HUDEP-2 (cell line): ENCODE results near the gene TPO.
"Not testable (repeated sequence)": the region's sequence is repeated elsewhere in the genome, so short reads cannot be mapped to it uniquely, and the experiment has no call there.

Experiments used
- DNase-seq, 76 experiments: peaks; one replicate each; lab custom pipeline; 2025; ENCODE audit not compliant: unreplicated experiment in 76 of 76; lab: John Stamatoyannopoulos, UW

TPO gene

GRCh38 chr2:1571477-1572417 lies 158.5 kb downstream of the TPO start:
- no peak for DNase-seq

DNA sequence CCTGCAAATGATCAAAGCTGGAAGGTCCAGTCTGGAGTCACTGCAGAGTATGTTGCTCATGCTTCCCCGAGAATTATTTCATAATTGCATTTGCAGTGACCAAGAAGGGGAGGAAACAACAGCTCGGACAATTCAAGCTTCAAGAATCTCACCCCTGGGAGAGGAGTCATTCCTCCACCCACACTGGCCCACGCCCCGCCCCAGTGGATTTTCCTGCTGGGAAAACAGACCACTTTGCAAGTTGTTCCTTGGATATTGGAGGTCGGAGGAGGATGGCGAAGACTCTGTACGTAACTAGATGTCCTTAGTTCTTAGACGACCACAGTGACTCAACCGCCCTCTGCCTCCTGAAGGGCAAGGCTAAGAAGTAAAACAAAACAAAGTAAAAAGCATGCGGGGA lies 159.4 kb downstream of the TPO start:
- DNase-seq = no peak

DNA sequence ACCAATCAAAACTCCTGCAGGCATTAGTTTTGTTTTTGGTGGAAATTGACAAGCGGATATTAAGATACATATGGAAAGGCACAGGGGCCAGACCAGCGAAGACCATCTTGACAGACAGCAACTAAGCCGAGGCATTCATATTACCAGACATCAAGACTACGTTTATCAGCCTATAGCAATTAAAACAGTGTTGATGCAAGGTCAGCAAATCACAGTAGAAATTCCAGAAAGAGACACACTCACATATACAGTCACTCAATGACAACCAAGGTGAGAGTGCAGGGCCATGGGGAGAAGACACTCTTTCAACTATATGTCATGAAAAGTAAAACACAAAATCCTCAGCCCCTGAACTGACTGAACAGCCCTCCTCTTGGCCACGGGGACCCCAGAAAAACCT lies 164.6 kb downstream of the TPO start:
- no peak for DNase-seq

DNA sequence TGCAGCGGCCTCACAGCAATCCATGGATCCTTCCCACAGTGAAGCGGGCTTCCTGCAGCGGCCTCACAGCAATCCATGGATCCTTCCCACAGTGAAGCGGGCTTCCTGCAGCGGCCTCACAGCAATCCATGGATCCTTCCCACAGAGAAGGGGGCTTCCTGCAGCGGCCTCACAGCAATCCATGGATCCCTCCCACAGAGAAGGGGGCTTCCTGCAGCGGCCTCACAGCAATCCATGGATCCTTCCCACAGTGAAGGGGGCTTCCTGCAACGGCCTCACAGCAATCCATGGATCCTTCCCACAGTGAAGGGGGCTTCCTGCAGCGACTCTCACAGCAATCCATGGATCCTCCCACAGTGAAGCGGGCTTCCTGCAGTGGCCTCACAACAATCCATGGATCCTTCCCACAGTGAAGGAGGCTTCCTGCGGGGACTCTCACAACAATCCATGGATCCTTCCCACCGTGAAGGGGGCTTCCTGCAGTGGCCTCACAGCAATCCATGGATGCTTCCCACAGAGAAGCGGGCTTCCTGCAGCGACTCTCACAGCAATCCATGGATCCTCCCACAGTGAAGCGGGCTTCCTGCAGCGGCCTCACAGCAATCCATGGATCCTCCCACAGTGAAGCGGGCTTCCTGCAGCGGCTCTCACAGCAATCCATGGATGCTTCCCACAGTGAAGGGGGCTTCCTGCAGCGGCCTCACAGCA lies 168.1 kb downstream of the TPO start:
- DNase-seq = not testable (repeated sequence)

- no peak for DNase-seq
Measured at GRCh38 chr2:1581965-1582625, 168.8 kb downstream of the TPO start.

GRCh38 chr2:1582891-1583341 lies 169.7 kb downstream of the TPO start:
- DNase-seq = no peak

DNA sequence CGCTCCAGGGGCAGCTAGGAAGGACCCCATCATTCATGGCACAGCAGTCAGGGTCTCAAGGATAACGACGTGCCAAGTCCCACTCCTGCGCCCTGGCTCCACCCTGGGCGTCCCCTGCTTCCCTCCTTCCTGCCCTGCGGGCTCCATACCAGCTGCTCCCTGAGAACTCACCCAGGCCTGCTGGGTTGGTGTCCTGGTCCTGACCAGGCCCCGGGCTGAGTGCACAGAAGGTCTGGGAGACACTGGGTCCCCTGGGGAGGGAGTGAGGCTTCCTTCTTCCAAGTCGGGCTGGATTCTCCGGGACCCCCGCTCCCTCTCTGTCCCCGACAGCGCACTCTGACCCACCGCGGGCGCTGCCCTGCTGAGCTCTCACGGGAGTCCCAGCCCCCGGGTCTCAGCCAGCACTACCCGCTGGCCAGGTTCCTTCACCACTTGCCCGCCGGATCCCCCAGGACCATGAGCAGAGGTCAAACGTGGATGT lies 170.8 kb downstream of the TPO start:
- DNase-seq = no peak

DNA sequence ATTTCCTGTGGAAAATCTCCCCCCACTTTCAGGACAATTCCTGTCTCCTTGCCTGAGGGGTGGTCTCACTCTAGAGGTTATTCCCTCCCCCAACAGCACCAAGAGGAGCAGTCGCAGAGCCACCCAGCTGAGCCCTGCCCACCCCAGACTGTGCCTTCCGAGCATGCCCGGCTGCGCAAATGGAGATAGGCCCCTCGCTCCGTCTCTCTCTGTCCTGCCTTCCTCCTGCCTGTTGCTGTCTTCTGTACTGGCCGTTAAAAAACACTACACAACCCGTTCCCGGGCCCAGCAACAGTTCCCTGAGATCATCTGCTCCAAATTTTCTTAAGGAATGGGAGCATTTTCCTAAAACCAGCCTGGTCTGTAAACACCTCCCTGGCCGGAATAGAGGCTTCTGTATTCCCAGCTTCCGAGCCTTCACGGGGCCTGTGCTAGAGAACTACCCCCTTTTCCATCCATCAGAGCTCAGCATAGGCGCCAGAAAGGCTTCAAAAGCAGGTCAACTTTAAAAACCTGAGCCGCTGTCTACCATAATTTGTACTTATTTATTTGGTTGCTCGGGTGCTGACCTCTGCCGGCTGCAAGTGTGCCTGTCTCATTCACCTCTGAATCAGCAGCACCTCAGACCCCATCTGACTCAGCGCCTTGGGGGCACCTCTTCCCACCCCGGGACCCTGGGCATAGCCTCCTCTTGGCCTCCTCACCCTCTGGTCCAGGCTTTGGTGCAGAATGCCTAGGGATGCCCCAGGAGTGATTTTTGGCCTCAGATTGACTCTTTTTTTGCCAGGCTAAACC lies 171.6 kb downstream of the TPO start:
- no peak for DNase-seq

- DNase-seq = no peak
Measured at GRCh38 chr2:1585635-1586034, 172.4 kb downstream of the TPO start.

DNA sequence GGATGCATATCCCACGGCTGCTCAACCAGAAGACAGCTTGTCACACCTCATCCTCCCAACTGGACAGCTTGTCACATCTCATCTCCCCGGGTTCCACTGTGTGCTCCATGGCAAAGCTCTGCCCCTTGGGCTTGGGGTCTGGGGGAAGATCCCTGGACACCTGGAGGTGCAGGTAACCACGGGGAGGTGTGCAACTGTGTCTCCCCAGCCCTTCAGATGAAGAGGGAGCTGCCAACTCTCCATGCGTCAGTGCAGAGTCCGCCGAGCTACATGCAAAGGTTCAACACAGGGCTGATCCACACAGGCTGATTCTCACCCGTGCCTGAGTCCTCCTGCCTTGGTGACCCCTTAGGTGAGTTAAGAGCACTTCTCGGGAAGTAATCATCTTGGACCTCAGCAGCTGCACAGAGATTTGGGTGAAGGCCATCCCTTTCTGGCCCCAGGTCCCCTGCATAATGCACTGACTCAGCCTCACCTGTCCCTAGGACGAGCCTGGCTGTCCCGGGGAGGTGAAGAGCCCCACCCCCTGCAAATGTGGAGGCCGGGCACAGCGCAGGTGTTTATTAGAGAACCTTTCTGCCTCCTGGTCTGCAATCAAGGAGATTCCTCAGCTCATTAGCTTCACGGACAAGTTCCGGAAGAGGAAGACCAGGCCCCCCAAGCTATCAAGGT lies 173.1 kb downstream of the TPO start:
- no peak for DNase-seq

GRCh38 chr2:1586923-1587840 lies 173.9 kb downstream of the TPO start:
- no peak for DNase-seq

- no peak for DNase-seq
Measured at GRCh38 chr2:1588051-1588977, 175.1 kb downstream of the TPO start.

DNA sequence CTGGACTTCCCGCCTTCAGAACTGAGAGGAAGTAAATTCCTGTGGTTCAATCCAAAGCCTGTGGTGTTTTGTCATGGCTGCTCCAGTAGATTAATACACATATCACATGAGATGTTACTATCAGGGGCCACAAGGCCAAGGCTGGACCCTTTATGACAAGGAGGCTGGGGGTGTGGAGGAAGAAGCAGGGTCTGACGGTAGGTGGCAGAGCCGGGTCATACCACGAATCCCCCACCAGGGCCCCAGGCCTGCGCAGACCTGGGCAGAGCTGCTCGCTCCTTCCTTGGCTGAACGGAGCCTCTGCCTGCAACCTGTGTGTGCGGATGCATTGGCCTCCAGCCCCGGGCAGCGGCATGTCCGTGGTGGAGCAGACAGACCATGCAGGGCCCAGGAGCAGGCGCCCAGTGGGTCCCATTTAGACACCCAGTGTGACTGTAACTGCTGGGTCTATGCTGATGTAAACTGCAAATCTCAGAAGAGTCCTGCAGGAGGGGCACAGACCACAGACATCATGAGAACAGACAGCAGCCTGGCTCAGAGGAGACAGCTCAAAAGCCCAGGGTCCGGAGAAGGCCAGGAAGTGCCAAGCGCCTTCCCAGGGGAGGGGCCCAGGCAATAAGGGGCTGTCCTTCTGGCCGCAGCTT lies 175.8 kb downstream of the TPO start:
- DNase-seq = no peak

DNA sequence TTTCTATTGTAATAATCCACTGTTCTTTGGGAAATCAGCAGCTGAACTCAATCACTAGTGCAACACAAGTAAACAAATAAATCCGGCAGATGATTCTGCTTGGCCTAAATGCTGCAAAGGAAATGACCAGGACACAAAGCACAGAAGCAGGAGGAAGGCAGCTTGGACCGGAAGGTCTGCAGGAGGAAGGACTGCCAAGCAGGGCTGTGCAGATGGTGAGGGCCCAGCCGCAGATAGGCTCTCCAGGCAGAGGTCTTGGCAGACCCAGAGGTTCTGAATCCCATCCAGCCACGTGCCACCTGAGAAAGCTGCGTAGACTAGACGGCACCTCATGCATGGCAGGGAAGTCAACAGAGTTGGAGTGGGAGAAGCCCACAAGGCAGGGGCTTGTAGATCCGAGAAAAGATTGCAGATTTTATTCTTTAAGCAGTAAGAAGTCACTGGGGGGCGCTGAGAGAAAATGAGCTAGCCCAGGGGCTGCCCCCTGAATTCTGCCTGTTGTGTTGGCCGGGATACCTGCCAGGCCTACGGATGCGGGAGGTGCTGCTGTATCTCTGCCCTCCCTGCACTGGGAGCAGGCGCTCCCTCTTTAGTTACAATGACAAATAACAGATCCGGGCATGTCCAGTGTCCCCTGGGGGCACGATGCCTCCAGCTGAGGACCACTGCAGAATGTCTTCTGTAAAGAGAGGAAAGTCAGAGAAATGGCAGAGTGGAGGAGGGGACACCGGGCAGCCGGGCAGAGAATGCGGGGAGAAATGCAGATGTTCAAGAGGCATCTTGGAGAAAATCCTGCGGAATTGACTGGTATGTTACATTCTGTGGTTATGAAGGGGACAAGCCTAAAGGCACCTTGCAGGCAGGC lies 177.6 kb downstream of the TPO start:
- no peak for DNase-seq

DNA sequence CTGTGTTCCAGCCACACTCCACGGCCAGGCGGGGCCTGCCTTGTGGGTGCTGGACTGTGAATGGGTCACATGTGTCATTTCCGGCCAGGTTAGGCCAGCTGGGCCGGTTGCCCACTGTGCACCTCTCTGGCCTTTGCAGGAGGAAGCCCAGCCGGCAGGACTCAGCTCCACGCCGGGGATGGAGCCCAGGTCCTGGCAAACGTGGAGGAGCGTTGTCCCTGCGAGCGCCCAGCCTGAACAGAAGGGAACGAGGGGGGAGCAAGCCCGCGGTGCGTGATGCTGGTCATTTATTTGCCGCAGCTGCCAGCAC lies 178.2 kb downstream of the TPO start:
- no peak for DNase-seq
